HEK293 (cell line): ENCODE measurements around the gene METTL8.

Source experiments
- CTCF ChIA-PET: fragments of 350-600 bp; formaldehyde crosslinking; extraction: SDS; loops from one replicate; lab custom pipeline; 2021; ENCODE audit warnings: antibody characterized with exemption; lab: Yijun Ruan, JAX
- POLR2A ChIA-PET: fragments of 300-600 bp; formaldehyde crosslinking; extraction: SDS; loops from one replicate; lab custom pipeline; 2020; ENCODE audit warnings: antibody characterized with exemption, inconsistent platforms; lab: Yijun Ruan, JAX
- H3K27ac ChIP-seq: fragments of 200-500 bp; sonication (Bioruptor generic); 2 replicates; pipeline ENCODE4 v1.5.1; 2014; ENCODE audit warnings: low read depth, low read length, control low read depth, inconsistent platforms; ENCODE audit errors: extremely low read depth
- H3K36me3 ChIP-seq, 2 experiments: fragments of 200-500 bp in 1 of 2; sonication (Bioruptor generic) in 1 of 2; 1 replicate in 1 of 2; 2 replicates in 1 of 2; pipeline ENCODE4 v1.5.1; 2014 to 2017; ENCODE audit warnings: inconsistent platforms in 2 of 2, low read length in 2 of 2; ENCODE audit not compliant: control insufficient read depth in 2 of 2, insufficient read depth in 1 of 2
- H3K4me1 ChIP-seq: fragments of 200-500 bp; sonication (Bioruptor generic); 2 replicates; pipeline ENCODE4 v1.5.1; 2014; ENCODE audit warnings: mild to moderate bottlenecking, low read length, inconsistent platforms; ENCODE audit not compliant: control insufficient read depth, insufficient read depth
- H3K4me3 ChIP-seq: 2 replicates; pipeline ENCODE4 v1.5.1; 2011; ENCODE audit warnings: low read depth, mild to moderate bottlenecking, control low read depth, low read length, moderate library complexity
- H3K9me3 ChIP-seq: fragments of 200-500 bp; sonication (Bioruptor generic); 2 replicates; pipeline ENCODE4 v1.5.1; 2014; ENCODE audit warnings: low read depth, low read length, inconsistent platforms; ENCODE audit not compliant: control insufficient read depth, insufficient read depth
- KLF9 ChIP-seq: fragments of 450-650 bp; formaldehyde crosslinking; IDR thresholded peaks from 2 replicates; pipeline ENCODE4 v1.5.1; 2016; ENCODE audit warnings: missing biosample characterization, missing genetic modification characterization, low read depth
- ZBTB17 ChIP-seq: fragments of 450-650 bp; formaldehyde crosslinking; IDR thresholded peaks from 2 replicates; pipeline ENCODE4 v1.5.1; 2016; ENCODE audit warnings: missing biosample characterization, missing genetic modification characterization
- ZBTB7A ChIP-seq: fragments of 450-650 bp; formaldehyde crosslinking; IDR thresholded peaks from 2 replicates; pipeline ENCODE4 v1.5.1; 2016; ENCODE audit warnings: low read depth, missing biosample characterization, missing genetic modification characterization
- ZEB2 ChIP-seq: fragments of 450-650 bp; formaldehyde crosslinking; IDR thresholded peaks from 2 replicates; pipeline ENCODE4 v1.5.1; 2016; ENCODE audit warnings: missing biosample characterization, missing genetic modification characterization
- ZNF10 ChIP-seq: fragments of 450-650 bp; formaldehyde crosslinking; IDR thresholded peaks from 2 replicates; pipeline ENCODE4 v1.5.1; 2017; ENCODE audit warnings: missing biosample characterization, missing genetic modification characterization
- ZNF114 ChIP-seq: fragments of 450-650 bp; formaldehyde crosslinking; IDR thresholded peaks from 2 replicates; pipeline ENCODE4 v1.5.0; 2017; ENCODE audit warnings: missing biosample characterization, missing genetic modification characterization
- ZNF138 ChIP-seq: fragments of 450-650 bp; formaldehyde crosslinking; IDR thresholded peaks from 2 replicates; pipeline ENCODE4 v1.5.1; 2016; ENCODE audit warnings: missing biosample characterization, missing genetic modification characterization, borderline replicate concordance
- ZNF221 ChIP-seq: fragments of 450-650 bp; formaldehyde crosslinking; IDR thresholded peaks from 2 replicates; pipeline ENCODE4 v1.5.1; 2017; ENCODE audit warnings: missing biosample characterization, missing genetic modification characterization, borderline replicate concordance
- ZNF223 ChIP-seq: fragments of 450-650 bp; formaldehyde crosslinking; IDR thresholded peaks from 2 replicates; pipeline ENCODE4 v1.5.1; 2016; ENCODE audit warnings: missing biosample characterization, missing genetic modification characterization
- ZNF239 ChIP-seq: fragments of 450-650 bp; formaldehyde crosslinking; IDR thresholded peaks from 2 replicates; pipeline ENCODE4 v1.5.1; 2016; ENCODE audit warnings: missing biosample characterization, missing genetic modification characterization
- ZNF324 ChIP-seq: fragments of 450-650 bp; formaldehyde crosslinking; IDR thresholded peaks from 2 replicates; pipeline ENCODE4 v1.5.1; 2016; ENCODE audit warnings: missing biosample characterization, missing genetic modification characterization
- ZNF341 ChIP-seq: fragments of 450-650 bp; formaldehyde crosslinking; IDR thresholded peaks from 2 replicates; pipeline ENCODE4; 2016; ENCODE audit warnings: low read depth, missing biosample characterization, missing genetic modification characterization
- ZNF354C ChIP-seq: fragments of 450-650 bp; formaldehyde crosslinking; IDR thresholded peaks from 2 replicates; pipeline ENCODE4 v1.5.1; 2016; ENCODE audit warnings: missing biosample characterization, missing genetic modification characterization, low read depth, borderline replicate concordance
- ZNF555 ChIP-seq: fragments of 450-650 bp; formaldehyde crosslinking; conservative IDR thresholded peaks from 2 replicates; pipeline ENCODE4 v1.5.1; 2017; ENCODE audit warnings: missing biosample characterization, mild to moderate bottlenecking, missing genetic modification characterization, inconsistent platforms
- ZNF571 ChIP-seq: fragments of 450-650 bp; formaldehyde crosslinking; IDR thresholded peaks from 2 replicates; pipeline ENCODE4 v1.5.0; 2017; ENCODE audit warnings: missing biosample characterization, missing genetic modification characterization
- ZNF585B ChIP-seq: fragments of 450-650 bp; formaldehyde crosslinking; IDR thresholded peaks from 2 replicates; pipeline ENCODE4 v1.5.1; 2016; ENCODE audit warnings: missing biosample characterization, missing genetic modification characterization
- ZNF830 ChIP-seq: fragments of 450-650 bp; IDR thresholded peaks from 2 replicates; pipeline ENCODE4 v1.5.0; 2018; ENCODE audit warnings: missing biosample characterization, missing genetic modification characterization, low read depth, mild to moderate bottlenecking, moderate library complexity
- TF ChIP-seq, protein P1 (sequence below): fragments of 450-650 bp; formaldehyde crosslinking; IDR thresholded peaks from 2 replicates; pipeline ENCODE4 v1.5.1; 2016; ENCODE audit warnings: missing biosample characterization, missing genetic modification characterization
- TF ChIP-seq, protein P2 (sequence below): fragments of 450-650 bp; formaldehyde crosslinking; IDR thresholded peaks from 2 replicates; pipeline ENCODE4 v1.5.1; 2016; ENCODE audit warnings: missing biosample characterization, missing genetic modification characterization, borderline replicate concordance

The METTL8 gene

DNA sequence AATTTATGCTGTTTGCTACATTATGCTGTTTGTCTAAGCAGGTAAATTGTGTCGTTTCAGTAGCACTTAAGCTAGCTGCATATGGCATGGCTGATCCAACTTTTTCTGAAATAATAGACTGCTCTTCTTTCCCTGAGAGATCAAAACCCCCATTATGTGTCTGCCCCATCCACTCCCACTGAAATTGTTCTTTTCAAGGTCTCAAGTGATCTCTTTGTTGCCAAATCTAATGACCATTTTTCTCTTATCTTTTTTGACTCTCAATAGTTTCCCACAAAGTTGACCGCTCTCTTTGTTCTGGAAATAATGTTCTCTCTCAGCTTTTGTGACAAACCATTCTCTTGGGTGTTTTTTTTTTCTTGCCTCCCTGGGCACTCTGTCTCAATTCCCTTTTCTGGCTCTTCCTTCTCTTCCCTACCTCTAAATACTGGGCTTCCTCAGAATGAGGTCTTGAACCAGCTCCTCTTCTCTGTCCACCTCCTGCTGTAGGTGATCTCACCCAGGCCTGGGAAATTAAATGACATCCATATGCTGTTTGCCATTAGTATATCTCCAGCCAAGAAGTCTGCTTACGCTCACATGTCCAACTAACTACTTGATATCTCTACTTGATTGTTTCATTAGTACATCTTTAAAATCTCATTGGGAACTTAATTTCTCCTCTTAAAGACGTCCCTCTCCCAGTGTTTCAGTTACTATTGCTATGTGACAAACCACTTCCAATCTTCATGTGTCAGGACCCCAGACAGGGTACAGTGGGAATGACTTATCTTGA is 165.7 kb downstream of the METTL8 start:
- Histone ChIP-seq H3K36me3 (no peaks in the 10 kb centered on the region), H3K4me3 (no peak overlapping the region), H3K4me1 (no peaks in the 10 kb centered on the region), H3K27ac (no peak overlapping the region), H3K9me3 (no peaks in the 10 kb centered on the region)
- TF ChIP-seq ZNF138 (no peak), ZNF555 (no peak), ZNF341 (tag by site-specific recombination) (no peak), ZNF830 (no peak), ZBTB17 (tag by site-specific recombination) (no peak), ZNF223 (tag by site-specific recombination) (no peak), KLF9 (no peak), ZNF221 (tag by site-specific recombination) (no peak), ZNF571 (tag by site-specific recombination) (no peak), ZNF10 (tag by site-specific recombination) (no peak), ZNF114 (no peak), ZNF324 (tag by site-specific recombination) (no peak), ZNF354C (no peak), ZEB2 (tag by site-specific recombination) (no peak), ZBTB7A (tag by site-specific recombination) (no peak), ZNF239 (no peak), ZNF585B (tag by site-specific recombination) (no peak)
- TF ChIP-seq, protein P1, sequence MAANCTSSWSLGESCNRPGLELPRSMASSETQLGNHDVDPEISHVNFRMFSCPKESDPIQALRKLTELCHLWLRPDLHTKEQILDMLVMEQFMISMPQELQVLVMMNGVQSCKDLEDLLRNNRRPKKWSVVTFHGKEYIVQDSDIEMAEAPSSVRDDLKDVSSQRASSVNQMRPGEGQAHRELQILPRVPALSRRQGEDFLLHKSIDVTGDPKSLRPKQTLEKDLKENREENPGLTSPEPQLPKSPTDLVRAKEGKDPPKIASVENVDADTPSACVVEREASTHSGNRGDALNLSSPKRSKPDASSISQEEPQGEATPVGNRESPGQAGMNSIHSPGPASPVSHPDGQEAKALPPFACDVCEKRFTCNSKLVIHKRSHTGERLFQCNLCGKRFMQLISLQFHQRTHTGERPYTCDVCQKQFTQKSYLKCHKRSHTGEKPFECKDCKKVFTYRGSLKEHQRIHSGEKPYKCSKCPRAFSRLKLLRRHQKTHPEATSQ (tag by site-specific recombination): no peak
- TF ChIP-seq, protein P2, sequence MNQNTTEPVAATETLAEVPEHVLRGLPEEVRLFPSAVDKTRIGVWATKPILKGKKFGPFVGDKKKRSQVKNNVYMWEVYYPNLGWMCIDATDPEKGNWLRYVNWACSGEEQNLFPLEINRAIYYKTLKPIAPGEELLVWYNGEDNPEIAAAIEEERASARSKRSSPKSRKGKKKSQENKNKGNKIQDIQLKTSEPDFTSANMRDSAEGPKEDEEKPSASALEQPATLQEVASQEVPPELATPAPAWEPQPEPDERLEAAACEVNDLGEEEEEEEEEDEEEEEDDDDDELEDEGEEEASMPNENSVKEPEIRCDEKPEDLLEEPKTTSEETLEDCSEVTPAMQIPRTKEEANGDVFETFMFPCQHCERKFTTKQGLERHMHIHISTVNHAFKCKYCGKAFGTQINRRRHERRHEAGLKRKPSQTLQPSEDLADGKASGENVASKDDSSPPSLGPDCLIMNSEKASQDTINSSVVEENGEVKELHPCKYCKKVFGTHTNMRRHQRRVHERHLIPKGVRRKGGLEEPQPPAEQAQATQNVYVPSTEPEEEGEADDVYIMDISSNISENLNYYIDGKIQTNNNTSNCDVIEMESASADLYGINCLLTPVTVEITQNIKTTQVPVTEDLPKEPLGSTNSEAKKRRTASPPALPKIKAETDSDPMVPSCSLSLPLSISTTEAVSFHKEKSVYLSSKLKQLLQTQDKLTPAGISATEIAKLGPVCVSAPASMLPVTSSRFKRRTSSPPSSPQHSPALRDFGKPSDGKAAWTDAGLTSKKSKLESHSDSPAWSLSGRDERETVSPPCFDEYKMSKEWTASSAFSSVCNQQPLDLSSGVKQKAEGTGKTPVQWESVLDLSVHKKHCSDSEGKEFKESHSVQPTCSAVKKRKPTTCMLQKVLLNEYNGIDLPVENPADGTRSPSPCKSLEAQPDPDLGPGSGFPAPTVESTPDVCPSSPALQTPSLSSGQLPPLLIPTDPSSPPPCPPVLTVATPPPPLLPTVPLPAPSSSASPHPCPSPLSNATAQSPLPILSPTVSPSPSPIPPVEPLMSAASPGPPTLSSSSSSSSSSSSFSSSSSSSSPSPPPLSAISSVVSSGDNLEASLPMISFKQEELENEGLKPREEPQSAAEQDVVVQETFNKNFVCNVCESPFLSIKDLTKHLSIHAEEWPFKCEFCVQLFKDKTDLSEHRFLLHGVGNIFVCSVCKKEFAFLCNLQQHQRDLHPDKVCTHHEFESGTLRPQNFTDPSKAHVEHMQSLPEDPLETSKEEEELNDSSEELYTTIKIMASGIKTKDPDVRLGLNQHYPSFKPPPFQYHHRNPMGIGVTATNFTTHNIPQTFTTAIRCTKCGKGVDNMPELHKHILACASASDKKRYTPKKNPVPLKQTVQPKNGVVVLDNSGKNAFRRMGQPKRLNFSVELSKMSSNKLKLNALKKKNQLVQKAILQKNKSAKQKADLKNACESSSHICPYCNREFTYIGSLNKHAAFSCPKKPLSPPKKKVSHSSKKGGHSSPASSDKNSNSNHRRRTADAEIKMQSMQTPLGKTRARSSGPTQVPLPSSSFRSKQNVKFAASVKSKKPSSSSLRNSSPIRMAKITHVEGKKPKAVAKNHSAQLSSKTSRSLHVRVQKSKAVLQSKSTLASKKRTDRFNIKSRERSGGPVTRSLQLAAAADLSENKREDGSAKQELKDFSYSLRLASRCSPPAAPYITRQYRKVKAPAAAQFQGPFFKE (tag by site-specific recombination): no peak
- POLR2A ChIA-PET: no interaction called here
- CTCF ChIA-PET: no interaction called here
